H9 (cell line): ENCODE measurements around the gene SLC39A8. TPM values are rescaled to one million over a fixed set of nuclear protein-coding genes. Genes with fewer than 3 reads are reported as not detected.

Experiments
- DNase-seq: peaks from one replicate; pipeline ENCODE4 v3.0.0-alpha.2; 2017
- H2AFZ ChIP-seq: one replicate; pipeline ENCODE4 v1.6.1; 2013; ENCODE audit warnings: mild to moderate bottlenecking, low read length, control low read depth, moderate library complexity
- H2AK5ac ChIP-seq: 2 replicates; pipeline ENCODE4 v1.6.1; 2013; ENCODE audit warnings: low read length, control low read depth, mixed read lengths; ENCODE audit not compliant: insufficient read length
- H2BK120ac ChIP-seq: one replicate; pipeline ENCODE4 v1.6.1; 2013; ENCODE audit warnings: low read depth, mild to moderate bottlenecking, low read length, control low read depth, inconsistent platforms; ENCODE audit not compliant: poor library complexity, severe bottlenecking
- H2BK12ac ChIP-seq: 2 replicates; pipeline ENCODE4 v1.6.1; 2013; ENCODE audit warnings: low read length, control low read depth, mixed read lengths, low read depth; ENCODE audit not compliant: insufficient read length
- H2BK15ac ChIP-seq: 2 replicates; pipeline ENCODE4 v1.6.1; 2013; ENCODE audit warnings: low read depth, low read length, control low read depth
- H2BK20ac ChIP-seq: one replicate; pipeline ENCODE4 v1.6.1; 2013; ENCODE audit warnings: low read depth, mild to moderate bottlenecking, low read length, control low read depth, inconsistent platforms; ENCODE audit not compliant: poor library complexity, severe bottlenecking
- H2BK5ac ChIP-seq: 2 replicates; pipeline ENCODE4 v1.6.1; 2013; ENCODE audit warnings: low read length, control low read depth, mixed read lengths; ENCODE audit not compliant: insufficient read length
- H3K14ac ChIP-seq: 2 replicates; pipeline ENCODE4 v1.6.1; 2013; ENCODE audit warnings: low read length, control low read depth; ENCODE audit not compliant: insufficient read depth
- H3K18ac ChIP-seq: 2 replicates; pipeline ENCODE4 v1.6.1; 2013; ENCODE audit warnings: low read depth, mild to moderate bottlenecking, mixed read lengths, low read length, control low read depth; ENCODE audit not compliant: insufficient read length
- H3K23ac ChIP-seq: 2 replicates; pipeline ENCODE4 v1.6.1; 2013; ENCODE audit warnings: low read length, control low read depth, mixed read lengths, low read depth; ENCODE audit not compliant: insufficient read length
- H3K23me2 ChIP-seq: 2 replicates; pipeline ENCODE4 v1.6.1; 2013; ENCODE audit warnings: low read depth, mild to moderate bottlenecking, mixed read lengths, low read length, control low read depth; ENCODE audit not compliant: insufficient read length, poor library complexity, severe bottlenecking
- H3K27ac ChIP-seq: 2 replicates; pipeline ENCODE4 v1.5.1; 2013; ENCODE audit warnings: low read length, control low read depth, mixed read lengths, low read depth; ENCODE audit not compliant: insufficient read length
- H3K27me3 ChIP-seq: 2 replicates; pipeline ENCODE4 v1.6.1; 2013; ENCODE audit warnings: low read length, control low read depth, inconsistent platforms; ENCODE audit not compliant: insufficient read depth
- H3K4ac ChIP-seq: 2 replicates; pipeline ENCODE4 v1.6.1; 2013; ENCODE audit warnings: low read depth, mild to moderate bottlenecking, control low read depth, inconsistent platforms, low read length, moderate library complexity
- H3K4me1 ChIP-seq: 2 replicates; pipeline ENCODE4 v1.6.1; 2013; ENCODE audit warnings: low read length, control low read depth, inconsistent platforms; ENCODE audit not compliant: insufficient read depth
- H3K4me2 ChIP-seq: 2 replicates; pipeline ENCODE4 v1.6.1; 2013; ENCODE audit warnings: low read length, control low read depth, mixed read lengths; ENCODE audit not compliant: insufficient read length, insufficient read depth
- H3K56ac ChIP-seq: 2 replicates; pipeline ENCODE4 v1.6.1; 2013; ENCODE audit warnings: low read depth, mild to moderate bottlenecking, mixed read lengths, low read length, control low read depth; ENCODE audit not compliant: insufficient read length
- H3K79me1 ChIP-seq: 2 replicates; pipeline ENCODE4 v1.6.1; 2013; ENCODE audit warnings: low read depth, mild to moderate bottlenecking, moderate library complexity, low read length, control low read depth, inconsistent platforms; ENCODE audit not compliant: insufficient read depth, poor library complexity, severe bottlenecking
- H3K79me2 ChIP-seq: 2 replicates; pipeline ENCODE4 v1.6.1; 2013; ENCODE audit warnings: low read length, control low read depth, inconsistent platforms; ENCODE audit not compliant: insufficient read depth
- H3K9ac ChIP-seq: 2 replicates; pipeline ENCODE4 v1.6.1; 2013; ENCODE audit warnings: low read length, control low read depth, mixed read lengths; ENCODE audit not compliant: insufficient read length; ENCODE audit errors: extremely low read depth
- H3K9me3 ChIP-seq: one replicate; pipeline ENCODE4 v1.6.1; 2013; ENCODE audit warnings: low read depth, low read length, inconsistent platforms; ENCODE audit not compliant: control insufficient read depth
- H3T11ph ChIP-seq: one replicate; pipeline ENCODE4 v1.6.1; 2013; ENCODE audit warnings: mild to moderate bottlenecking, low read length, control low read depth, inconsistent platforms
- H4K20me1 ChIP-seq: one replicate; pipeline ENCODE4 v1.6.1; 2013; ENCODE audit not compliant: control insufficient read depth, insufficient read length, insufficient read depth
- H4K5ac ChIP-seq: 2 replicates; pipeline ENCODE4 v1.6.1; 2013; ENCODE audit warnings: low read depth, mild to moderate bottlenecking, mixed read lengths, low read length, control low read depth; ENCODE audit not compliant: insufficient read length
- H4K8ac ChIP-seq: replicated peaks from 2 replicates; pipeline ENCODE4 v1.6.1; 2013; ENCODE audit warnings: low read length, control low read depth, mixed read lengths, low read depth; ENCODE audit not compliant: insufficient read length
- H4K91ac ChIP-seq: 2 replicates; pipeline ENCODE4 v1.6.1; 2013; ENCODE audit warnings: low read depth, mild to moderate bottlenecking, moderate library complexity, mixed read lengths, low read length, control low read depth; ENCODE audit not compliant: insufficient read length
- H3K27ac Mint-ChIP-seq, 3 experiments: 2 replicates in 2 of 3; 3 replicates in 1 of 3; pipeline ENCODE4 v1.8.0; 2020 to 2021; ENCODE audit warnings: mixed read lengths in 3 of 3, mild to moderate bottlenecking in 1 of 3, moderate library complexity in 1 of 3
- H3K27me3 Mint-ChIP-seq: 2 replicates; pipeline ENCODE4 v1.8.0; 2021; ENCODE audit warnings: low read depth, mild to moderate bottlenecking, moderate library complexity, mixed read lengths
- H3K36me3 Mint-ChIP-seq, 3 experiments: 2 replicates in 2 of 3; 3 replicates in 1 of 3; pipeline ENCODE4 v1.8.0; 2020 to 2021; ENCODE audit warnings: low read depth in 3 of 3, mixed read lengths in 3 of 3; ENCODE audit not compliant: insufficient read depth in 1 of 3
- H3K4me1 Mint-ChIP-seq, 2 experiments: 2 replicates each; pipeline ENCODE4 v1.8.0; 2020; ENCODE audit warnings: mixed read lengths in 2 of 2
- H3K4me3 Mint-ChIP-seq, 2 experiments: 2 replicates in 1 of 2; 3 replicates in 1 of 2; pipeline ENCODE4 v1.8.0; 2020 to 2021; ENCODE audit warnings: mild to moderate bottlenecking in 2 of 2, mixed read lengths in 2 of 2, moderate library complexity in 1 of 2
- H3K9me3 Mint-ChIP-seq, 2 experiments: 2 replicates in 1 of 2; 3 replicates in 1 of 2; pipeline ENCODE4 v1.8.0; 2020; ENCODE audit warnings: mild to moderate bottlenecking in 2 of 2, mixed read lengths in 2 of 2, moderate library complexity in 1 of 2
- WGBS: extraction: QIAGEN DNeasy Blood & Tissue Kit; methylation state at CpG from one replicate; pipeline ENCODE4 v1.1.7; 2013; ENCODE audit warnings: missing lambda C conversion rate, low lambda C conversion rate, mixed read lengths; ENCODE audit not compliant: insufficient read length; ENCODE audit errors: extremely low coverage; 5-methylcytosine and 5-hydroxymethylcytosine counted together
- total RNA-seq: library from RNA; stranded (reverse); gene quantifications from 2 replicates; pipeline ENCODE4 v1.2.1, GENCODE V29; 2021
- TF ChIP-seq, protein P1 (sequence below): fragments of 200-600 bp; sonication (generic); conservative IDR thresholded peaks from 3 replicates; pipeline ENCODE4 v1.8.0; 2021; ENCODE audit warnings: antibody characterized with exemption, mild to moderate bottlenecking

SLC39A8 gene
- total RNA-seq, 1 experiment from 2014 or later, result 11.0 TPM

- Mint-ChIP-seq H3K9me3 (no peaks in the 10 kb centered on the region), H3K27me3 (no peaks in the 10 kb centered on the region), H3K36me3 (no peaks in the 10 kb centered on the region), H3K27ac (no peak overlapping the region), H3K4me3 (no peak overlapping the region), H3K4me1 (peaks cover 2 to 5% of the 10 kb centered on the region in 2 experiments; a peak in 3 of 4 replicates)
- Histone ChIP-seq H4K91ac (no peak overlapping the region), H2AK5ac (no peak overlapping the region), H3K23me2 (no peaks in the 10 kb centered on the region), H3K79me1 (no peaks in the 10 kb centered on the region), H2BK12ac (no peak overlapping the region), H2AFZ (no peak overlapping the region), H3K9me3 (no peaks in the 10 kb centered on the region), H2BK5ac (no peak overlapping the region), H3K56ac (no peak overlapping the region), H3K27me3 (no peaks in the 10 kb centered on the region), H3K18ac (no peak overlapping the region), H2BK15ac (no peak overlapping the region), H3K27ac (no peak overlapping the region), H3K14ac (no peak overlapping the region), H3T11ph (no peak overlapping the region), H3K9ac (no peak overlapping the region), H2BK20ac (no peak overlapping the region), H3K4me2 (no peak overlapping the region), H4K20me1 (no peaks in the 10 kb centered on the region), H4K8ac (no peak overlapping the region), H4K5ac (no peak overlapping the region), H3K4me1 (no peaks in the 10 kb centered on the region; the same call in 1 of the 2 replicates), H2BK120ac (no peak overlapping the region), H3K79me2 (no peaks in the 10 kb centered on the region), H3K4ac (no peak overlapping the region), H3K23ac (no peak overlapping the region)
- no peak for DNase-seq
- TF ChIP-seq, protein P1, sequence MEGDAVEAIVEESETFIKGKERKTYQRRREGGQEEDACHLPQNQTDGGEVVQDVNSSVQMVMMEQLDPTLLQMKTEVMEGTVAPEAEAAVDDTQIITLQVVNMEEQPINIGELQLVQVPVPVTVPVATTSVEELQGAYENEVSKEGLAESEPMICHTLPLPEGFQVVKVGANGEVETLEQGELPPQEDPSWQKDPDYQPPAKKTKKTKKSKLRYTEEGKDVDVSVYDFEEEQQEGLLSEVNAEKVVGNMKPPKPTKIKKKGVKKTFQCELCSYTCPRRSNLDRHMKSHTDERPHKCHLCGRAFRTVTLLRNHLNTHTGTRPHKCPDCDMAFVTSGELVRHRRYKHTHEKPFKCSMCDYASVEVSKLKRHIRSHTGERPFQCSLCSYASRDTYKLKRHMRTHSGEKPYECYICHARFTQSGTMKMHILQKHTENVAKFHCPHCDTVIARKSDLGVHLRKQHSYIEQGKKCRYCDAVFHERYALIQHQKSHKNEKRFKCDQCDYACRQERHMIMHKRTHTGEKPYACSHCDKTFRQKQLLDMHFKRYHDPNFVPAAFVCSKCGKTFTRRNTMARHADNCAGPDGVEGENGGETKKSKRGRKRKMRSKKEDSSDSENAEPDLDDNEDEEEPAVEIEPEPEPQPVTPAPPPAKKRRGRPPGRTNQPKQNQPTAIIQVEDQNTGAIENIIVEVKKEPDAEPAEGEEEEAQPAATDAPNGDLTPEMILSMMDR, result no peak
- WGBS, result no CpG with 5 or more reads among the region's 1 CpG
Observed at GRCh38 chr4:102305666-102306065, 39.6 kb downstream of the SLC39A8 start.
